ENCODE results near the gene IFNLR1. TPM values are rescaled to one million over a fixed set of nuclear protein-coding genes. Genes with fewer than 3 reads are reported as not detected.

IFNLR1 gene
- total and polyA plus RNA-seq, 2 donors (not counting 3 experiments of a cell fraction or from before 2014, with no cell fraction given): 0.01 TPM; not detected in 1

GRCh38 chr1:24167008-24167407, 20.1 kb downstream of the IFNLR1 start:
- Histone ChIP-seq H3K79me2 (ENCODE audit: control insufficient read depth, insufficient read depth, low read length) (no peaks in the 10 kb centered on the region), H3K4me3 (replicated peaks in 1 of 3; ENCODE audit: insufficient read depth in 1 of 3, low read depth in 1 of 3, low read length in 3 of 3) (no peak overlapping the region), H4K20me1 (replicated peaks; ENCODE audit: control insufficient read depth, extremely low read depth, insufficient read depth, low read length) (no peaks in the 10 kb centered on the region), H3K9me3 (replicated peaks; ENCODE audit: control insufficient read depth, insufficient read depth, low read length) (no peaks in the 10 kb centered on the region), H3K27ac (ENCODE audit: insufficient read depth, low read depth, low read length) (no peak overlapping the region), H3K4me1 (ENCODE audit: control insufficient read depth, extremely low read depth, insufficient read depth, low read length) (no peaks in the 10 kb centered on the region), H3K4me2 (ENCODE audit: insufficient read depth, low read length) (no peak overlapping the region), H3K27me3 (ENCODE audit: control insufficient read depth in 2 of 2, insufficient read depth in 2 of 2, low read length in 2 of 2) (peaks cover 2 to 3% of the 10 kb centered on the region in 2 experiments), H3K36me3 (ENCODE audit: control insufficient read depth in 2 of 2, extremely low read depth in 1 of 2, insufficient read depth in 2 of 2, low read length in 2 of 2) (no peaks in the 10 kb centered on the region), H3K9ac (replicated peaks; ENCODE audit: extremely low read depth, insufficient read depth, low read length) (no peak overlapping the region), H2AFZ (ENCODE audit: low read depth, low read length) (no peak overlapping the region), H3K9me1 (replicated peaks; ENCODE audit: control insufficient read depth, extremely low read depth, insufficient read depth, low read length) (no peaks in the 10 kb centered on the region)
- CTCF ChIA-PET: no interaction called here
- DNase-seq (ENCODE audit: low read depth, low spot score): no peak
- no peak for FAIRE-seq
- dilution Hi-C loops (cut with MboI; ENCODE audit: extremely low pct_ligation_motif_present, low sequenced_read_pairs) (no loop called here), intact Hi-C loops (cut with micrococcal nuclease) (no loop called here)
- TF ChIP-seq POLR2A (IDR thresholded peaks at IDR 0.05; ENCODE audit: low read depth, low read length) (no peak), JUN (IDR thresholded peaks at IDR 0.05; ENCODE audit: borderline replicate concordance, insufficient read depth, insufficient read length, low read depth) (no peak), CTCF (IDR thresholded peaks at IDR 0.05; ENCODE audit: extremely low read depth in 1 of 2, insufficient read depth in 1 of 2, low read depth in 1 of 2, low read length in 2 of 2) (no peak)
- TF ChIP-seq, protein P1, sequence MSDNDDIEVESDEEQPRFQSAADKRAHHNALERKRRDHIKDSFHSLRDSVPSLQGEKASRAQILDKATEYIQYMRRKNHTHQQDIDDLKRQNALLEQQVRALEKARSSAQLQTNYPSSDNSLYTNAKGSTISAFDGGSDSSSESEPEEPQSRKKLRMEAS (IDR thresholded peaks at IDR 0.05; ENCODE audit: insufficient read depth, insufficient read length): no peak
- no TSS peak for BruUV-seq (replicated peaks)
- POLR2A ChIA-PET: no interaction called here

DNA sequence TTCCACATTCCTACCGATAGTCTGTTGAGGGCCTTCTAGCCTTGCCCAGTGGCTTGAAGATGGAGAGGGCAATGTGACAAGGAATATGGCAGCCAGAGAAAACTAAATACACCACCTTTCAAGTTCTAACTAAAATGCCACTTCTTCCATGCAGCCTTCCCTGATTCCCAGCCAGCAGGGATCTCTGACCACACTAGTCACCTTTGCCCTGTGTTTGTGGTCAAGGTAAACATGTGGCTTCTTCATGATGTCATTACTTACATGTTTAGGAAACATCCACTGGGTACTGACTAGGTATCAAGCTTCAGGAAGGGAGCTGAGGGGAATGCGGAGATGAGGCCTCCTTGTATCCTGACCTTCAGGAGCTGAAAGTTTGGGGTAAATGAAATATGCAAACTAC, 21.6 kb downstream of the IFNLR1 start:
- BruUV-seq (replicated peaks): no TSS peak
- intact Hi-C loops (cut with micrococcal nuclease): no loop called here
- no peak overlapping the region for H3K27ac ChIP-seq (ENCODE audit: insufficient read depth, low read depth, low read length)
- H3K4me3 ChIP-seq (replicated peaks in 1 of 3; ENCODE audit: insufficient read depth in 1 of 3, low read depth in 1 of 3, low read length in 3 of 3): no peak overlapping the region
- no peaks in the 10 kb centered on the region for H3K9me3 ChIP-seq (replicated peaks; ENCODE audit: control insufficient read depth, insufficient read depth, low read length)
- ChIA-PET POLR2A (no interaction called here), CTCF (interaction anchor here (1.1 to 2.9 kb wide), 3 partner anchors 15 to 227 kb away, joined by 3 to 20 read pairs (median 5); no protein-coding TSS in a partner anchor)
- TF ChIP-seq POLR2A (IDR thresholded peaks at IDR 0.05; ENCODE audit: low read depth, low read length): no peak
- TF ChIP-seq POLR2AphosphoS5 (IDR thresholded peaks at IDR 0.05; ENCODE audit: insufficient read depth, low read depth, low read length): no peak
- TF ChIP-seq GATA2 (IDR thresholded peaks at IDR 0.05; ENCODE audit: insufficient read depth, insufficient read length, low read depth, low read length): no peak
- TF ChIP-seq JUN (IDR thresholded peaks at IDR 0.05; ENCODE audit: borderline replicate concordance, insufficient read depth, insufficient read length, low read depth): no peak
- no peaks in the 10 kb centered on the region for H3K9me1 ChIP-seq (replicated peaks; ENCODE audit: control insufficient read depth, extremely low read depth, insufficient read depth, low read length)
- no peak overlapping the region for H3K9ac ChIP-seq (replicated peaks; ENCODE audit: extremely low read depth, insufficient read depth, low read length)
- no peak for FAIRE-seq
- no peak overlapping the region for H3K4me2 ChIP-seq (ENCODE audit: insufficient read depth, low read length)
- no peak overlapping the region for H2AFZ ChIP-seq (ENCODE audit: low read depth, low read length)
- no peaks in the 10 kb centered on the region for H3K79me2 ChIP-seq (ENCODE audit: control insufficient read depth, insufficient read depth, low read length)
- H4K20me1 ChIP-seq (replicated peaks; ENCODE audit: control insufficient read depth, extremely low read depth, insufficient read depth, low read length): no peaks in the 10 kb centered on the region
- dilution Hi-C loops (cut with MboI; ENCODE audit: extremely low pct_ligation_motif_present, low sequenced_read_pairs): no loop called here
- no peak for DNase-seq (ENCODE audit: low read depth, low spot score)
- no peaks in the 10 kb centered on the region for H3K4me1 ChIP-seq (ENCODE audit: control insufficient read depth, extremely low read depth, insufficient read depth, low read length)
- H3K36me3 ChIP-seq (ENCODE audit: control insufficient read depth in 2 of 2, extremely low read depth in 1 of 2, insufficient read depth in 2 of 2, low read length in 2 of 2): no peaks in the 10 kb centered on the region
- peaks cover 2 to 3% of the 10 kb centered on the region in 2 experiments for H3K27me3 ChIP-seq (ENCODE audit: control insufficient read depth in 2 of 2, insufficient read depth in 2 of 2, low read length in 2 of 2)

Data from endothelial cell of umbilical vein (primary cell).